DOHH2 (cell line): ENCODE results near the gene GFM2.
"Not testable (repeated sequence)": the region's sequence is repeated elsewhere in the genome, so short reads cannot be mapped to it uniquely, and the experiment has no call there.

Source experiments
- H3F3A ChIP-seq: fragments of 200-600 bp; sonication (generic), shearing (Covaris generic); 2 replicates; pipeline ENCODE4 v1.6.0; 2016; ENCODE audit warnings: antibody characterized with exemption, mild to moderate bottlenecking; ENCODE audit not compliant: control insufficient read depth, insufficient read depth
- H3K27ac ChIP-seq: fragments of 200-600 bp; sonication (generic); 2 replicates; pipeline ENCODE4 v1.5.1; 2014; ENCODE audit warnings: low read depth, mild to moderate bottlenecking, low read length, moderate library complexity
- H3K27me3 ChIP-seq: fragments of 200-600 bp; sonication (generic); 2 replicates; pipeline ENCODE4 v1.6.1; 2014; ENCODE audit warnings: mild to moderate bottlenecking, low read length, mixed read lengths; ENCODE audit not compliant: control insufficient read depth
- H3K36me3 ChIP-seq: fragments of 200-600 bp; sonication (generic); 2 replicates; pipeline ENCODE4 v1.6.1; 2014; ENCODE audit warnings: mild to moderate bottlenecking, low read length, moderate library complexity, mixed read lengths; ENCODE audit not compliant: control insufficient read depth
- H3K4me1 ChIP-seq: fragments of 200-600 bp; sonication (generic); 2 replicates; pipeline ENCODE4 v1.6.1; 2014; ENCODE audit warnings: mild to moderate bottlenecking, low read length, mixed read lengths; ENCODE audit not compliant: control insufficient read depth
- H3K4me2 ChIP-seq: fragments of 200-600 bp; sonication (generic); 2 replicates; pipeline ENCODE4 v1.6.0; 2014; ENCODE audit warnings: mild to moderate bottlenecking, low read length, moderate library complexity
- H3K4me3 ChIP-seq: fragments of 200-600 bp; sonication (generic); 2 replicates; pipeline ENCODE4 v1.5.1; 2014; ENCODE audit warnings: mild to moderate bottlenecking, low read length, mixed read lengths
- H3K79me2 ChIP-seq: fragments of 200-600 bp; sonication (generic); 2 replicates; pipeline ENCODE4 v1.6.1; 2014; ENCODE audit warnings: mild to moderate bottlenecking, low read length, mixed read lengths; ENCODE audit not compliant: control insufficient read depth
- H3K9me2 ChIP-seq: fragments of 200-600 bp; sonication (generic); replicated peaks from 2 replicates; pipeline ENCODE4 v1.6.1; 2014; ENCODE audit warnings: mild to moderate bottlenecking, low read length, mixed read lengths; ENCODE audit not compliant: control insufficient read depth
- H3K9me3 ChIP-seq: fragments of 200-600 bp; sonication (generic); 2 replicates; pipeline ENCODE4 v1.6.1; 2014; ENCODE audit warnings: antibody characterized with exemption, low read length, mixed read lengths; ENCODE audit not compliant: control insufficient read depth, insufficient read depth
- H4K20me1 ChIP-seq: fragments of 200-600 bp; sonication (generic); 2 replicates; pipeline ENCODE4 v1.6.0; 2014; ENCODE audit warnings: low read depth, mild to moderate bottlenecking, antibody characterized with exemption, low read length, moderate library complexity; ENCODE audit not compliant: control insufficient read depth, insufficient read depth
- CTCF ChIP-seq: fragments of 200-600 bp; sonication (generic); IDR thresholded peaks from one replicate; pipeline ENCODE4 v1.5.1; 2014; ENCODE audit warnings: antibody characterized with exemption, mild to moderate bottlenecking, low read depth, low read length; ENCODE audit not compliant: poor library complexity, severe bottlenecking
- EZH2phosphoT487 ChIP-seq: fragments of 200-600 bp; sonication (generic); IDR thresholded peaks from 2 replicates; pipeline ENCODE4 v1.6.1; 2017; ENCODE audit warnings: borderline replicate concordance, mild to moderate bottlenecking, antibody characterized with exemption, low read length, moderate library complexity, mixed read lengths

The GFM2 gene

GRCh38 chr5:74684900-74685851, 81.7 kb downstream of the GFM2 start, which contains the start of gene HEXB:
Gene HEXB, plus strand, starts transcription at chr5:74685233. Its CDS starts 28 bp downstream, at chr5:74685261.
- no peak within 1 kb of the TSS for H3K27ac ChIP-seq
- H4K20me1 ChIP-seq = no peaks in the 10 kb centered on the region
- TF ChIP-seq CTCF = peak; percentile 26
- no peak for TF ChIP-seq EZH2phosphoT487
- peaks cover 6% of the 10 kb centered on the region; the same call in 1 of the 2 replicates for H3K79me2 ChIP-seq
- H3K27me3 ChIP-seq = peaks cover 14% of the 10 kb centered on the region; the same call in 1 of the 2 replicates
- peaks cover 17% of the 10 kb centered on the region for H3K4me1 ChIP-seq
- no peaks in the 10 kb centered on the region for H3K9me2 ChIP-seq
- no peaks in the 10 kb centered on the region for H3K9me3 ChIP-seq
- peak within 1 kb of the TSS; percentile 88 for H3K4me3 ChIP-seq
- H3K36me3 ChIP-seq = peaks cover 12% of the 10 kb centered on the region
- peak within 1 kb of the TSS; percentile 65 for H3K4me2 ChIP-seq
- no peaks in the 10 kb centered on the region for H3F3A ChIP-seq

- H3K27me3 ChIP-seq = peaks cover 26% of the 10 kb centered on the region; the same call in 1 of the 2 replicates
- H3K4me3 ChIP-seq = no peak overlapping the region
- H3K9me2 ChIP-seq = no peaks in the 10 kb centered on the region
- no peaks in the 10 kb centered on the region for H4K20me1 ChIP-seq
- H3K79me2 ChIP-seq = no peaks in the 10 kb centered on the region
- H3K36me3 ChIP-seq = no peaks in the 10 kb centered on the region
- H3K27ac ChIP-seq = no peak overlapping the region
- peaks cover 7% of the 10 kb centered on the region for H3K4me1 ChIP-seq
- TF ChIP-seq CTCF (no peak), EZH2phosphoT487 (no peak)
- H3K9me3 ChIP-seq = no peaks in the 10 kb centered on the region
- H3K4me2 ChIP-seq = no peak overlapping the region
- H3F3A ChIP-seq = no peaks in the 10 kb centered on the region
Observed at GRCh38 chr5:74679966-74680365, 87.0 kb downstream of the GFM2 start.

- H3F3A ChIP-seq, H3K9me2 ChIP-seq, H3K36me3 ChIP-seq, H3K4me1 ChIP-seq, H3K79me2 ChIP-seq, H3K9me3 ChIP-seq, H3K4me2 ChIP-seq, H3K27ac ChIP-seq, H3K4me3 ChIP-seq, H4K20me1 ChIP-seq: not testable (repeated sequence)
- H3K27me3 ChIP-seq = peaks cover 26% of the 10 kb centered on the region; the same call in 1 of the 2 replicates
Observed at GRCh38 chr5:74679300-74679699, 87.6 kb downstream of the GFM2 start.

- H3K36me3 ChIP-seq, H3K9me3 ChIP-seq, H3K27ac ChIP-seq, H3K9me2 ChIP-seq, H3K4me2 ChIP-seq, H3K79me2 ChIP-seq, H3K4me1 ChIP-seq, H4K20me1 ChIP-seq, H3K4me3 ChIP-seq, H3F3A ChIP-seq: not testable (repeated sequence)
- peaks cover 26% of the 10 kb centered on the region for H3K27me3 ChIP-seq
Observed at GRCh38 chr5:74678123-74678522, 88.8 kb downstream of the GFM2 start.

GRCh38 chr5:74676466-74676865, 90.5 kb downstream of the GFM2 start:
- H3K9me3 ChIP-seq, H3K9me2 ChIP-seq, H4K20me1 ChIP-seq, H3K36me3 ChIP-seq, H3K4me2 ChIP-seq, H3K4me1 ChIP-seq, H3K27ac ChIP-seq, H3F3A ChIP-seq, H3K4me3 ChIP-seq, H3K79me2 ChIP-seq: not testable (repeated sequence)
- peaks cover 25% of the 10 kb centered on the region for H3K27me3 ChIP-seq
